Measurements from ENCODE around the gene ETS2.

GRCh38 chr21:38869946-38870345 lies 64.2 kb downstream of the ETS2 start:
- TF ChIP-seq POLR2AphosphoS5 (IDR thresholded peaks at IDR 0.05; ENCODE audit: low read depth, low read length) (no peak), ATF3 (IDR thresholded peaks at IDR 0.05; ENCODE audit: insufficient read depth, low read depth, low read length) (no peak), YY1 (IDR thresholded peaks at IDR 0.05; ENCODE audit: low read depth, low read length) (no peak), SP1 (IDR thresholded peaks at IDR 0.05; ENCODE audit: low read depth, low read length) (no peak), FOSL1 (IDR thresholded peaks at IDR 0.05; ENCODE audit: insufficient read depth, low read depth, low read length) (no peak), POLR2A (IDR thresholded peaks at IDR 0.05; ENCODE audit: control extremely low read depth in 1 of 2, low read depth in 2 of 2, low read length in 2 of 2) (no peak), EGR1 (IDR thresholded peaks at IDR 0.05; ENCODE audit: borderline replicate concordance, low read depth, low read length) (no peak), CREB1 (IDR thresholded peaks at IDR 0.05) (no peak), POU5F1 (IDR thresholded peaks at IDR 0.05; ENCODE audit: low read depth, low read length) (no peak), RFX5 (IDR thresholded peaks at IDR 0.05; ENCODE audit: borderline replicate concordance, low read depth, low read length) (no peak), SIX5 (IDR thresholded peaks at IDR 0.05; ENCODE audit: low read depth, low read length) (no peak), CHD2 (IDR thresholded peaks at IDR 0.05; ENCODE audit: low read length) (no peak), EZH2 (IDR thresholded peaks at IDR 0.05; ENCODE audit: low read depth, low read length, severe bottlenecking) (no peak)
- TF ChIP-seq, protein P1, sequence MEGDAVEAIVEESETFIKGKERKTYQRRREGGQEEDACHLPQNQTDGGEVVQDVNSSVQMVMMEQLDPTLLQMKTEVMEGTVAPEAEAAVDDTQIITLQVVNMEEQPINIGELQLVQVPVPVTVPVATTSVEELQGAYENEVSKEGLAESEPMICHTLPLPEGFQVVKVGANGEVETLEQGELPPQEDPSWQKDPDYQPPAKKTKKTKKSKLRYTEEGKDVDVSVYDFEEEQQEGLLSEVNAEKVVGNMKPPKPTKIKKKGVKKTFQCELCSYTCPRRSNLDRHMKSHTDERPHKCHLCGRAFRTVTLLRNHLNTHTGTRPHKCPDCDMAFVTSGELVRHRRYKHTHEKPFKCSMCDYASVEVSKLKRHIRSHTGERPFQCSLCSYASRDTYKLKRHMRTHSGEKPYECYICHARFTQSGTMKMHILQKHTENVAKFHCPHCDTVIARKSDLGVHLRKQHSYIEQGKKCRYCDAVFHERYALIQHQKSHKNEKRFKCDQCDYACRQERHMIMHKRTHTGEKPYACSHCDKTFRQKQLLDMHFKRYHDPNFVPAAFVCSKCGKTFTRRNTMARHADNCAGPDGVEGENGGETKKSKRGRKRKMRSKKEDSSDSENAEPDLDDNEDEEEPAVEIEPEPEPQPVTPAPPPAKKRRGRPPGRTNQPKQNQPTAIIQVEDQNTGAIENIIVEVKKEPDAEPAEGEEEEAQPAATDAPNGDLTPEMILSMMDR (IDR thresholded peaks at IDR 0.05; ENCODE audit: control extremely low read depth in 1 of 3, insufficient read depth in 1 of 3, low read depth in 1 of 3, low read length in 3 of 3) = no peak
